ENCODE measurements around the gene PKHD1.

Gene PKHD1, protein sequence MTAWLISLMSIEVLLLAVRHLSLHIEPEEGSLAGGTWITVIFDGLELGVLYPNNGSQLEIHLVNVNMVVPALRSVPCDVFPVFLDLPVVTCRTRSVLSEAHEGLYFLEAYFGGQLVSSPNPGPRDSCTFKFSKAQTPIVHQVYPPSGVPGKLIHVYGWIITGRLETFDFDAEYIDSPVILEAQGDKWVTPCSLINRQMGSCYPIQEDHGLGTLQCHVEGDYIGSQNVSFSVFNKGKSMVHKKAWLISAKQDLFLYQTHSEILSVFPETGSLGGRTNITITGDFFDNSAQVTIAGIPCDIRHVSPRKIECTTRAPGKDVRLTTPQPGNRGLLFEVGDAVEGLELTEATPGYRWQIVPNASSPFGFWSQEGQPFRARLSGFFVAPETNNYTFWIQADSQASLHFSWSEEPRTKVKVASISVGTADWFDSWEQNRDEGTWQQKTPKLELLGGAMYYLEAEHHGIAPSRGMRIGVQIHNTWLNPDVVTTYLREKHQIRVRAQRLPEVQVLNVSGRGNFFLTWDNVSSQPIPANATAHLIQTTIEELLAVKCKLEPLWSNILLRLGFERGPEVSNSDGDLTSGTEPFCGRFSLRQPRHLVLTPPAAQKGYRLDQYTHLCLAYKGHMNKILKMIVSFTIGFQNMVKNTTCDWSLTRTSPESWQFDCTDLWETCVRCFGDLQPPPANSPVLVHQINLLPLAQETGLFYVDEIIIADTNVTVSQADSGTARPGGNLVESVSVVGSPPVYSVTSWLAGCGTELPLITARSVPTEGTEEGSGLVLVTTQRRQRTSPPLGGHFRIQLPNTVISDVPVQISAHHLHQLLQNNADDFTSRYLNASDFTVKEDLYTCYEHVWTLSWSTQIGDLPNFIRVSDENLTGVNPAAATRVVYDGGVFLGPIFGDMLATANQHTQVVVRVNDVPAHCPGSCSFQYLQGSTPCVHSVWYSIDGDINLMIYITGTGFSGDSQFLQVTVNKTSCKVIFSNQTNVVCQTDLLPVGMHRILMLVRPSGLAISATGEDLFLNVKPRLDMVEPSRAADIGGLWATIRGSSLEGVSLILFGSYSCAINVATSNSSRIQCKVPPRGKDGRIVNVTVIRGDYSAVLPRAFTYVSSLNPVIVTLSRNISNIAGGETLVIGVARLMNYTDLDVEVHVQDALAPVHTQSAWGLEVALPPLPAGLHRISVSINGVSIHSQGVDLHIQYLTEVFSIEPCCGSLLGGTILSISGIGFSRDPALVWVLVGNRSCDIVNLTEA (N-terminal part only)

DNA sequence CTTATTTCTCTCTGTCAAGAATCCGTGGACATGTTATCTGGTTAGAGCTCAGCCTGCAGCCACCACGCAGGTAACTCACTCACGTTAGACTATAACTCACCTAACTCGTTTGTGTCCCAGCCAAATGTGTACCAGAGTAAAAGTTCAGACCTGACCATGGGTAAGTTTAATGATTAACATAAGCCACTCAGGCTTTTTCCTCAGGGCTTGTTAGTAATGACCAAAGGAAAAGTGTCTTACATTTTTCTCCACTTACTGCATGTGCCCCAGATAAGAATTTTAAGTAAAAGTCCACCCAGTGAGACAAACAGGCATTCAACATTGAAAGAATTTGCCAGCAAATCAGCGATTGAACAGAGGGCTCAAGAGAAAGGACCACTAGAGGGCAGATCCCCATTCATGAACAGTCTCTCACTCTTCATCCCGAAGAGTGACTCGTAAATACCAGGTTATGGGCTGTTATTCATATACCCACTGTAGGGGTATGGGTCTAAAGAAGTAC is at the start of gene PKHD1:
Gene PKHD1 (minus strand): TSS at position 116 of the 502 bp plus-strand sequence. CDS start 2,680 bp downstream, outside the sequence.
- DNase-seq = no peak

DNA sequence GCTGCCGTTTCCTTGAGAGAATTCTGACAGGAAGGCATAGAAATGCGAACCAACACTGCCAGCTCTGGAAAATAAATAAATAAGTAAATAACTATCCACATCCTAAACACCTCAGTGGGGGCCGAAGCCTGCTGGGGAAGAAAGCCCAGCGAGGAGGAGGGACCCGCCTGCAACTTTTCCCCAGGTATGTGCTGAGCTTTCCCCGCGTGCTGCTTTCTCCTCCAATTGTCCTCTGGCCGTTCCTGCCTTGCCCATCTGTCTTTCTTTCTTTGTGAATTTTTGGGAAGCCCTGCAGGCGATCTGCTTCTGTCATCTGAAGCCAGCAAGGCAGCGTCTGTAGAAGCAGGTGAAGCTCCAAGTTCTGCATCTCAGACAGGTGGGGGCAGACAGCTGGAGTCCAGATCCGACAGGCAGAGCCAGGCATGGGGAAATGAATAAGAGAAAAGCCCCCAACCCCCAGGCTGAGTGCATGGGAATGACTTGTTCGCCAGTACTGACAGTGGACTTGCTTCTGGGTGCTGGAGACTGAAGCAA is 49.6 kb upstream of the PKHD1 start:
- no peak for DNase-seq

DNA sequence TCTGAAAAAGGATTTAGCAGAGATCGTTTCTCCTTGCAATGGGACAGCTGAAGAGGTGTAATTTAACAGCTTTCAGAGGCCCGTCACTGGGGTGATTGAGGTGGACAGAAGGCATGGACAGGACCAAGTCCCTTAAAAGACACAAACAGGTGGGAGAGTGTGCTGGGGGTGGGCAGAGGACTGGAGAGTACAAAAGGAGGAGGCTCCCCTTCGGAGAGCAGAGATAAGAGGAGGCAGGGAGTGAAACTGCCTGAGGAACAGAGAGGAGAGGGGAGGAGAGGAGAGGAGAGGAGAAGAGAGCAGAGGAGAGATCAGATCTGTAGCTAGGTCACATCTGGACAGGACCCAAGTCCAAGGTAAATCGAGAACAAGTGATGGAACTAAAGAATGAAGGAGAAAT is 48.6 kb upstream of the PKHD1 start:
- DNase-seq = no peak

DNA sequence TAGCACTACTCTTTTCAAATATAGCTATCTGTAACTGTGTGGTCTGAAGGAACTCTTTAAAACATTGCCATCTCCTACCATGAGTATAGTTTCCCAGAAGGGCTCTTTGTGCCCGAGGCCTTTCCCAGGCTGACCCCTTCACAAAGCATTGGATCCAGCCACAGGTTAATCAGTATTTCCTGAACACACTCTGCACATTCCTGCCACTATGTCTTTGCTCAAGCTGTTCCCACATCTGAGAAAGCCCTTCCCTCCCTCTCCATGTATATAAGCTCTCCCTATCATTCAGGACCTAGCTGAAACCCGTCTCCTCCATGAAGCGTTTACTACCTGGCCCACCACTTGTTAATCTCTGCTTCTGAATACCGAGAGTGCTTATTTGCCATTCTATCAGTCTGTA is 47.8 kb upstream of the PKHD1 start:
- DNase-seq = no peak

DNA sequence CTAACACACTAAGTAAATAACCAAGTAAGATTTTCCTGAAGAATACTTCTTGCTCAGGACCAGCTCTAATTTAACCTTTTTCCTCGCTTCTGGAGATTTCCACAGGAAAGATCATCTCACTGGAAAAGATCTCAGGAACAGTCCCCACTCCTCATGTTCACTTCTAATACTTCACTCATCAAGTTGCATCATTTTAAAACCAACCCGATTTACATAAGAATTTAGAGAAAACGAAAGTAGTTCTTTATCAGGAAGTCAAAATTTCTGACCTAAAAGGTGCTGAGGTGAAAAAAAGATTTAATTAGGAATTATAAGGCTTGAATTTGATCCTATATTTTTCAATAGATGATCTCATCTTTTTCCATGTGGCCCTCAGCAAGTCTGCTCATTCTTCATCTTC is 46.6 kb upstream of the PKHD1 start:
- no peak for DNase-seq

DNA sequence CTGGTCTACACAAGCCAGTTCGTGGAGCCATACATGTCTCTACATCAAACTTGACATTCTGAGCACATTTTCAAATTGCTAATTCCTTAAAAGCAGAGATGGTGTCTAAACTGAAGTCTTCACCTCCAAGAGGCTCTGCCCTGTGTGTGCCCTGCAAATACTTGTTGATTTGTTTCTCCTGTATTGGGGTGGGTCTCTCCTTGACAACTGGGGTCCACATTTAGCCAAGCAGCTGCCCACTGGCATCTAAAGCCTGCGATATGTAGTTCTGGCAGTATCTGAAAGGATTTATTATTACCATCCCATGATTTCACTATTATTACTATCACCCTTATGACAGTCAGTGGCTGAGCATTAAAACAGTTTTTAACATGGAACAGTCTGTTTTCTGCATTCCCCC is 45.9 kb upstream of the PKHD1 start:
- no peak for DNase-seq

DNA sequence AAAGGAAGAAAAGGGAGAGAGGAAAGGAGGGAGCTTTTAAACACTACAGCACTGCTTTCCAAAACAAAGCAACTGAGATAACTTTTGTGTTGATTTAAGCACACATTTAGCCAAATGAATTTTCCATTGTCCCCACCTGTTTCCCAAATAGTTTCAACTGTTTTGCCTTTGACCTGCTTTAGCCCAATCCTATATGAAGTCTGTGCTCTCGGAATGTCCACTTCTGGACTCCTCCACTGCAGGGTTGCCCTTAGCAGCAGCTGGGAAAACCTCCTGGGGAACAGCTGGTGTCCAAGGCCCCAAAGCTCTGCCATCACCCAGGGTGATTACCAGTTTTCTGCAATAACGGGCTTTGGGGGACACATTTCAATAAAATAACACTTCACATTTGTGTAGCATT is 44.9 kb upstream of the PKHD1 start:
- DNase-seq = no peak

DNA sequence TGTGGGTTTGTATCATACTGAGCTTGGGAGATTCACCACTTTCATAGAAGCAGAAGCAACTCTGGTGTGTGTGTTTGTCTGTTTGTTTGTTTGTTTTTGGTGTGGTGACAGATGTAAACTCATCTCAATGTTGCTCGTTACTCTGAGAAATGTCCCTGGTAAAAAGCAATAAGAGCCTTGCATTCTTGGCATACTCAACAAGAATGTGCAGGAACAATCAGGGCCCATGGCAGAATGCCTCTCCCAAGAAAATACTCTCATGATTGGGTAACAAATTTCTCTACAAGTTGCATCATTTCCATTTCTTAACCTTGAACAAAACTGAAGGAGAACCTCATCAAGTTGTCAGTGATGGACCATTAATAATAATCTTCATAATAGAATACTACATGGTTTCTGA is 43.0 kb upstream of the PKHD1 start:
- DNase-seq = no peak

DNA sequence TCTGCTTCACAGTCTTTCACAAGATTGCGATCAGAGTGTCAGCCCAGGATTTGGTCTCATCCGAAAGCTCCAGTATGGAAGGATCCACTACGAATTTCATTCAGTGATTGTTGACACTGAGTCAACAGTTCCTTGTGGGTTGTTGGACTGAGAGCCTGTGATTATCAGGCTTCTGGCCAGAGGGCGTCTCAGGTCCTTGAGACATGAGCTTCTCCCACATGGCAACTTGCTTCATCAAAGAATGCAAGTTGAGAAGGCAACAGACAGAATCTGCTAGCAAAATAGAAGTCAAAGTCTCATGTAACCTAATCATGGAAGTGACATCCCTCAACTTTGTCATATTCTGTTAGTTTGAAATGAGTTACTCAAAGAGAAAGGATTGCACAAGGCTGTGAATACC is 40.5 kb upstream of the PKHD1 start:
- DNase-seq = no peak

DNA sequence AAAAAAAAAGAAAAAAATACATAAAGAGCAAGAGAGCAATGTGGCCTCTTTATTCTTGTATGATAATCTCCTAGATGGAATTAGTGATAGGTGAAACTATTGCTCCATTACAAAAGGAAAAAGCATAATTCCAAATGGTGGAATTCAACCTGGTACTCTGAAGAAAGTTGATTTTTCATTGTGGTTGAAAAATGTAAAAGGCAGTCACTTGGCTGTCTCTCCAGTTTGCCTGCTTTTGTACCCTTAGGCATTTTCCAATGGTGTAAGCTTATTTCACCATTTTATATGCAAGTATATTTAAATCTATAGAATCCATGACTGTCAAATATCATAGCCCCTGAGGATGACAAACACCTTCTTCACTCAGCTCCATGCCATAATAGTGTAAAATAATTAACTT is 38.8 kb upstream of the PKHD1 start:
- no peak for DNase-seq

DNA sequence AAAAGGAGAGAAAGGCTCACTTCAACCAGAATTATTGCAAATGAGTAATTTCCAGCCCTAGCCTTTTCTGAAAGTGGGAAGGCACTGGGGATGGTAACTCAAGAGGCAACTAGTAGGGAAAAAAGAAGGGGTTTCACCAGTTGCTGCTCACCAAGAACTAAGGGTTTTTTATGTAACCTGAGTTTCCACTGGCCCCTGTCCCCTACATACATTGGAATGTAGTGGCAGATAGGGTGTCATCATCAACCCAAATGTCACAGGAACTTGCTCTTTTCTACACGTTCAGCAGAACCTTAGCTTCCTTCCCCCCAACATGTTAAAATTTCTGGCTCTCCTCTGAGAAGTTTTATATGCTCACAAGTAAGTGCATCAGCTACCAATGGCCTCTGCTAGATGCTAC is 38.2 kb upstream of the PKHD1 start:
- DNase-seq = no peak

DNA sequence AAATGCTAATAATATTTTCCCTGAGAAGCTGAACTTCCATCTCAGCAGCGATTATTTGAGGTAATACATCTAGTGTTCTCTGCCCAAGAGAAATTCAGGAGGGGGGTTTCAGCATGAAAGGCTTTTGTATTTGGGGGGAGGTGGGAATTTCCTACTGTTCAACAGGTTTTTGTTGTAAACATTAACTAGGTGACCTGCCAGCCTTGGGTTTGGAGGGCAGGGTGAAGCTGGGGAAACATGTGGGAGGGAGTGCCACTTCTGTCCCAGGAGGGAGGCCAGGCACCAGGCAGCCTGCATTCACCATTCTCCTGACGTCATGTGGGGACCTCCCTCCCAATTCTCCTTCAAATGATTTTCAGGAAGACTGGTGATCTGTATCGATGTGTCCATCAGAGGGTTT is 37.7 kb upstream of the PKHD1 start:
- no peak for DNase-seq

DNA sequence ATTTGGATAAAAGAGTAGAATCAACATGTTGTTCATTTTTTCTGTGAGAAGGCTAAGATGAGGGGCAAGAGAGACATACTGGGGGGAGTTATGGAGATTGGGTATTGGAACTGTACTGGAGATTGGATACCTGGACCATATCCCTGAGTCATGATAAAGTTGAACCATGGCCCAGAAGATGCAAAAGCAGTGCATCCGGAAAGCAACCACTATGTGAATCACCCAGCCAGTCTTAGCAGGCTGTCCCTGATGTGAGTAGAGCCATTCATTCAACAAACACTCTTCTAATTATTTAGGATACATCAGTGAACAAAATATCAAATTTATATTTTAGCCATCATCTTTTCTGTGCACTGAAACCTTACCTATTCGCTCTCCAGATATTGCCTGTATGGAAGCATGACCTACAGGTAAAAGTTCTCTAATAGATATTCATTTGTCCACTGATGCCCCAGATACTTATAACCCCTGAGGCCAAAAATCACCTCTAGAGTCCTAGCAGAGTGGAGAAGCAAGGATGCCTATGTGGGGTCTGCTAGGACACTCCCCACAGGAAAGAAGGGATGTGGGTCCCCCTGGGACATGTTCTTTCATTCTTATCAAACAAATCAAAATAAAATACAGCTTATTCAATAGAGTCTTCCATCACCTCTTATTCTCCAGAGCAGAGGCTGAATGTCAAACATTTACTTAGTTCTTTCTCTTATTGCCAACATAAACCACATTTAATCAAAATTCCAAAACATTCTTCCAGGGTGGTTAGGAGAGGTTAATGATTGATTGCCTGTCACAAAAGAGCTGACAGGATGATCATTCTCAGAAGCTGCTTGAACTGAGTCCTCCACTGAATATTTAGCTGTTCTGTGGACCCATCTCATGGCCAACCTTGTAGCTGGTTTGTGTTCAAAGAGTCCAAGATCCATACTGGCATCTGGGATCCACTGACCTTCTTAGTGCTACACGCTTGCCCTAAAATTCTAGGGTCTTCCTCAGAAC is 37.0 kb upstream of the PKHD1 start:
- DNase-seq = no peak

DNA sequence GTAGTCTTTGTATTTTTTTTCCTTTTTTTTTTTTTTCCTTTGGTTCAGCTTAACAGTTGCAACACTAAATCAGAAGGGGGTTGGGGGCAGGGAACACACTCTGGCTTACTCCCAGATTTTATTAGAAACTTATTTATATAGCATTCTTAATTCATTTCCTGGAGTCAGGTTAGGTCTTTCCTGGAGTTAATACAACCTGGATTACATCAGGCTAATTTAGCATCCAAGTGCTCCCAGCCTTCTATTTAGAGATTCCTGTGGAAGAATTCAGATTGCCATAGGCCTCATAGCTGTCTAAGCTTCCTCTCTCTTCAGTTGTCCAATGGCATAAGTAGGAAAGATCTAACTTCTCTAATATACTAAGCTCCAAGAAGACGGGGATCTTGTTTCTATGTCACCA is 35.8 kb upstream of the PKHD1 start:
- no peak for DNase-seq

DNA sequence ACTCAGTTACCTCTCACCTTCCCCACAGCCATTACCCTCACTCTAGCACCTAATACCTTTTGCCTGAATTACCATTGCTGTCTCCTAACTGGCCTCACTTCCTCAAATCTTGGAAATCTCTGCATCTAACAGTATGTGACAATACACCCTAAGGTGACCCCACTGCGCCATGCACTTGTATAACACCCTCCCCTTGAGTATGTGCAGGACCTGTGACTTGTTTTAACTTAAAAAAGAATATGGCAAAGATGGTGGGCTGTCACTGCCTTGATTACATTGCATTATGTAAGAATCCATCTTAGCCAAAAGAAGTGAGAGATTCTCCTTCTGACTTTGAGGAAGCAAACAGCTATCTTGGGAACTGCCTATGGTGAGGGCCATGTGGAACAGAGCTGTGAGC is 29.9 kb upstream of the PKHD1 start:
- DNase-seq = no peak

DNA sequence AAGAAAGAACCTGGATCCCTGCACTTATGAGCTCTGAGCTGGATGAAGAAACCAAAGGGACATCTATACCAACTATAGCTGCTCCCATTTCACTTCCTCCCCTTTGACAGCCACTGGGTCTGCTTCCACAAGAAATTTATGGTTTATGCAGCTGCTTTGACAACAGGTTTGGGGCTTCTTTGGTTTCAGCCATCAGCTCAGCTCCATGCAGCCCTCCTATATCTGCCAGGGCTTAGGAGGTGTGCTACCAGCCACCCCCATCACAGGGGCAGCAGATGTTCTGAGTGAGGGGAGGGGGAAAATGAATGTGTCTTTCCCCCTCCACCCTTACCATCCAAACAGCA is 29.2 kb upstream of the PKHD1 start:
- DNase-seq = no peak

DNA sequence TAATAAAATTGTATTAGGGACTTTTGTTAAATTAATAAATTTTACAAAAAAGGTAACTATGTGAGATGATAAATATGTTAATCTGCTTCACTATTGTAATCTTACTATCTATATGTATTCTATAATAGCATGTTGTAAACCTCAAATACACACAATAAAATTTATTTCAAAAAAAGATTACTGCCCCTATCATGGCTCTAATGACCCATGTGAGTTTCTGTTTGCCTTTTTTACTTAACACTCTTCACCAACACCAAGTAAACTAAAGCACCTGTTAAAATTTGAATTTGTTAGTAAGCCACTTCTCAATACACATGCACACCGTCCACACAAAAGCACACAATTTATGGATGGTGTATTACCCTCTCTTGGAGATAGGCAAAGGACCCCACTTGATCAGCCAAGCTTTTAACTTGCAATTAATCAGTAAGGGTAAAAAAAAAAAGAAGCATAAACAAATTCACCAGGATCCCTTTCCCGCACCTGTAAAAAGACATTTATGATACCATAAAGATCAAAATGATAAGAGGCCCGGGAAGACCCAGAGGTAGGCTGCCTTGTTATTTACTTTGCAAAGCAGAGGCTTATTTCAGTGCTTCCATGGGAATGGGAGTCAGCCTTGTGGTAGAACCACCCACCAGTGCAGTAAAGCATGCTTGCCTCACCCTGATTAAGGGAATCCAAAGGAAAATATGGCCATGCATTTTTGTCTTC is 28.6 kb upstream of the PKHD1 start:
- no peak for DNase-seq

DNA sequence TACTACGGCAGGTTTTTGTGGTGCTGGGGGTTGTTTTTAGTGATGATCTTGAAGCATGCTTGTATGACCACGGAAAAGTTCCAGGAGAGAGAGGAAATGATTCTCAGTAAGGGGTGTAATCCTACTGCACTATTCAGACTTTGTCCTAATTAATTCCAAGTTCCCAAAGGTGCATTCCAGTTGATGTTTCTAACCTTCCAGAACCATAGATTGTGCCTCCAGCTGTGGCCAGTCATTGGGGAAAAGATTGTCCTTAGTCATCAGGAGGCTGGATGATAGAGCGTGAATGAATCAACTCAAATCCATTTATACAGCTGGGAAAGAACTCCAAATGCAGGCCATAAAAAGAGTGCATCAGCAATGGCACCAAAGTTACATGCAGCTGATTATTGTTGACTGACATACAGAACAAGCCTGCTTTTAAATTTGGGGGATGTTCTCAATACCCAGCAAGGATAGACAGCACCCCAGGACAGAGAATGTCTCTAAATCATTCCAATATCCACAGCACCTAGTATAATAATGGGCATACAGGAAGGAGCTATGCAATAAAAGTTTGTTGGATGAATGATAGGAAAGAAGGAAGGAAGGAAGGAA is 27.8 kb upstream of the PKHD1 start:
- DNase-seq = no peak

DNA sequence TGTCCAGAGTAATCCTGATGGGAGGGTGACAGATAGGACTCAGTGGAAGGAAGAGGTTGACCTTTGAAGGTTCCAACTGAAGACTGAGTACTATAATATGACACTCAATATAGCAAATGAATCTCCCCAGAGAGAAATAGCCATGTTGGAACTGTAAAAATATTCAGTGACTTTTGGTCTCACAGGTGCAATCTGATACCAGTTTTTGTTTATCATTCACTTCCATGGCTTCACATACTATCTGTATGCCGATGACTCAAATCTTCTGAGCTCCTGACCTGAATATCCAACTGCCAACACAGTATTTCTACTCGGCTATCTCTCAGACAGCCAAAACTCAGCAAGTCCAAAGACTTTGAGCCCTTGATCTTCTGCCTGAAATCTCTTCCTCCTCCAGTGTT is 21.8 kb upstream of the PKHD1 start:
- DNase-seq = no peak

DNA sequence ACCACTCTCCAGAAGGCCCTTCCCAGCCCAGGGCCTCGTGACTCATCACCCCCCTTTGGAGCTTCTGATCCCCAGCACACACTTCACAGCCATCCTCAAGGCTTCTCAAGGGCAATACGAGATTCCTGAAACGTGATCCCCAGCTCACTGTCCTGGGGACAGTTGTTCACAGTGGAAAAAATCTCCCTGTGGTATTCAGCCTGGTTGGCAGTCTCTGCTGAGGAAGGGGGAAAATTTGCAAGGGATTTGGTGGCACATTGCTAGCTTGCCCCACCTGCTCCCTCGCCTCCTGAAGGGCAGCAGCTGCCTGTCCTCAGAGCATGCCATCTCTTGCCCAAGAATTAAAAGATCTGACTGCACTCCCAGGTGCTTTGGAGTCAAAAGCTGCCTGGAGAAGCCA is 20.7 kb upstream of the PKHD1 start:
- no peak for DNase-seq

DNA sequence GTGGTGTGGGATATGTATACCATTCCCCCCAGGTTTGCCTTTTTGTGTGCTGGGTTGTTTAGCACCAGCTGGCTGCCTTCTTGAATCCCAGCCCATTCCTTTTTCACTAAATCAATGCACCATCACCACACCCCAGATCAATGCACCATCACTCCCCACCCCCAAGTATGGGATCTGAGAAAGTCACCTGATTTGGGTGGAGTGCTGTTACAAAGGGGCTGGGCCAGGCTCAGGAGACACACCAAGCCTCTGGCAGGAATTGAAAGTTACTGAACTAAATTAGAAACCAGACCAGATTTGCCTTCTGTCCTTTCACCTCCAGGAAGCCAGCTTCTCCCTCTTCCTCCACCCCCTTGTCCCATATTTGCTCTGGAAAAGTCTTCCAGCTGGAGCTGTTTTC is 19.6 kb upstream of the PKHD1 start:
- DNase-seq = no peak
